Subcutaneous abdominal adipose tissue (tissue), 5 donors: Measurements from ENCODE around the gene MSI2.

Experiments used
- H3K27ac ChIP-seq: one replicate; pipeline ENCODE4 v1.7.0; 2013; ENCODE audit warnings: low read depth, mild to moderate bottlenecking, inconsistent platforms, low read length, moderate library complexity
- H3K27me3 ChIP-seq, 5 donors: one replicate each; pipeline ENCODE4 v1.7.0; 2013; ENCODE audit warnings: low read length in 5 of 5, inconsistent platforms in 1 of 5; ENCODE audit not compliant: control insufficient read depth in 5 of 5, insufficient read depth in 4 of 5
- H3K36me3 ChIP-seq, 5 donors: one replicate each; pipeline ENCODE4 v1.7.0; 2013; ENCODE audit warnings: low read length in 5 of 5; ENCODE audit not compliant: control insufficient read depth in 5 of 5, insufficient read depth in 5 of 5
- H3K4me1 ChIP-seq, 5 donors: one replicate each; pipeline ENCODE4 v1.7.0; 2013; ENCODE audit warnings: low read length in 5 of 5, mild to moderate bottlenecking in 3 of 5, moderate library complexity in 1 of 5; ENCODE audit not compliant: control insufficient read depth in 5 of 5, insufficient read depth in 5 of 5
- H3K4me3 ChIP-seq, 5 donors: one replicate each; pipeline ENCODE4 v1.7.0; 2013; ENCODE audit warnings: low read length in 5 of 5, low read depth in 1 of 5
- H3K9ac ChIP-seq, 5 donors: one replicate each; pipeline ENCODE4 v1.7.0; 2013; ENCODE audit warnings: low read length in 5 of 5, mild to moderate bottlenecking in 4 of 5, moderate library complexity in 3 of 5
- H3K9me3 ChIP-seq, 5 donors: one replicate each; pipeline ENCODE4 v1.7.0; 2013; ENCODE audit warnings: low read length in 5 of 5; ENCODE audit not compliant: control insufficient read depth in 5 of 5
- donor health status: healthy.
- donor health status: healthy.
- donor health status: healthy.
- donor health status: healthy.
- donor health status: healthy.

Gene MSI2

GRCh38 chr17:57648720-57649119 is 392.4 kb downstream of the MSI2 start:
- no peak overlapping the region for H3K27ac ChIP-seq
- no peak overlapping the region for H3K9ac ChIP-seq
- no peaks in the 10 kb centered on the region for H3K4me1 ChIP-seq
- H3K27me3 ChIP-seq = no peaks in the 10 kb centered on the region
- no peak overlapping the region for H3K4me3 ChIP-seq
- H3K36me3 ChIP-seq = no peaks in the 10 kb centered on the region
- H3K9me3 ChIP-seq = no peaks in the 10 kb centered on the region

DNA sequence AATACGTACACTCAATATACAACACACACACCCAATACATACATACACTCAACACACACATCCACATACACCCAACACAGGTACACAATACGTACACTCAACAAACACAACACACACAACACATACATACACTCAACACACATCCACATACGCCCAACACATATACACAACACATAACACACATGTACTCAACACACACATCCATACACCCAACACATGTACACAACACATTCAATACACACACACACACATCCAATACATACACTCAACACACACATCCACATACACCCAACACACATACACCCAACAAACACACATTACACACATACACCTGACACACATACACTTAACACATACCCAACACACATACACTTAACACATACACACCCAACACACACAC is 392.9 kb downstream of the MSI2 start:
- Histone ChIP-seq H3K36me3 (no peaks in the 10 kb centered on the region), H3K27me3 (no peaks in the 10 kb centered on the region), H3K4me1 (no peaks in the 10 kb centered on the region), H3K27ac (no peak overlapping the region), H3K9ac (no peak overlapping the region), H3K9me3 (no peaks in the 10 kb centered on the region), H3K4me3 (no peak overlapping the region)

- H3K36me3 ChIP-seq = no peaks in the 10 kb centered on the region
- H3K4me1 ChIP-seq = no peaks in the 10 kb centered on the region
- H3K9ac ChIP-seq = no peak overlapping the region
- no peaks in the 10 kb centered on the region for H3K9me3 ChIP-seq
- H3K27me3 ChIP-seq = no peaks in the 10 kb centered on the region
- H3K4me3 ChIP-seq = no peak overlapping the region
- H3K27ac ChIP-seq = no peak overlapping the region
Observed at GRCh38 chr17:57649731-57650484, 393.6 kb downstream of the MSI2 start.

- Histone ChIP-seq H3K27me3 (no peaks in the 10 kb centered on the region), H3K9me3 (no peaks in the 10 kb centered on the region), H3K4me3 (no peak overlapping the region), H3K27ac (no peak overlapping the region), H3K36me3 (no peaks in the 10 kb centered on the region), H3K4me1 (no peaks in the 10 kb centered on the region), H3K9ac (no peak overlapping the region)
Observed at GRCh38 chr17:57650548-57650947, 394.2 kb downstream of the MSI2 start.

GRCh38 chr17:57651451-57651850 is 395.1 kb downstream of the MSI2 start:
- peaks cover 0 to 2% (median 0%) of the 10 kb centered on the region in 5 donors for H3K36me3 ChIP-seq
- no peak overlapping the region for H3K9ac ChIP-seq
- no peaks in the 10 kb centered on the region for H3K27me3 ChIP-seq
- H3K4me3 ChIP-seq = no peak overlapping the region
- no peak overlapping the region for H3K27ac ChIP-seq
- H3K4me1 ChIP-seq = no peaks in the 10 kb centered on the region
- no peaks in the 10 kb centered on the region for H3K9me3 ChIP-seq

GRCh38 chr17:57651996-57652395 is 395.7 kb downstream of the MSI2 start:
- Histone ChIP-seq H3K36me3 (peaks cover 0 to 4% (median 0%) of the 10 kb centered on the region in 5 donors), H3K27ac (no peak overlapping the region)

GRCh38 chr17:57652811-57653210 is 396.5 kb downstream of the MSI2 start:
- H3K36me3 ChIP-seq = peaks cover 0 to 4% (median 0%) of the 10 kb centered on the region in 5 donors

More at GRCh38 chr17:57651996-57652395, 395.7 kb downstream of the MSI2 start:
- H3K4me1 ChIP-seq = no peaks in the 10 kb centered on the region
- H3K9ac ChIP-seq = no peak overlapping the region
- no peaks in the 10 kb centered on the region for H3K9me3 ChIP-seq
- no peaks in the 10 kb centered on the region for H3K27me3 ChIP-seq
- no peak overlapping the region for H3K4me3 ChIP-seq

DNA sequence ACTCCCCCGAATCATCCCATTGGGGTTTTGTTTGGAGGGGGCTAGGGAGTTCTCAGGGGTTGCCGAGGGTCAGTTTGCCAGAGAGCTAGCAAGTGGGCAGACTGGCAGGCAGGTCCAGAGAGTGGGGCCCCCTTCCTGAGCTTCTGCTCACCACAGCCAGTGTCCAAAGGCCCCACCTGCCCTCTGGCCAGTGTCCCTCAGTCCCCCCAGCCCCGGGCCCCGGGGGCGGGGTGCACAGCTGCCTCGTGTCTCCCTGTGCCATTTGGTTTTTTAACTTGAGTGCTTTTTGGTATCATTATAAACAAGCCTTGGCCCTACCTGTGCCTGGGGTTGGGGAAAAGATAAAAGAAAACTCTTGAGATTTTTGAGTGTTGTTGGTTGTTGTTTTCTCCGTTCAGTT is 397.0 kb downstream of the MSI2 start:
- no peaks in the 10 kb centered on the region for H3K9me3 ChIP-seq
- H3K36me3 ChIP-seq = peaks cover 0 to 4% (median 0%) of the 10 kb centered on the region in 5 donors
- no peak overlapping the region for H3K4me3 ChIP-seq
- H3K27ac ChIP-seq = no peak overlapping the region
- no peak overlapping the region for H3K9ac ChIP-seq
- H3K4me1 ChIP-seq = no peaks in the 10 kb centered on the region
- no peaks in the 10 kb centered on the region for H3K27me3 ChIP-seq

More at GRCh38 chr17:57652811-57653210, 396.5 kb downstream of the MSI2 start:
- Histone ChIP-seq H3K9me3 (no peaks in the 10 kb centered on the region), H3K9ac (no peak overlapping the region), H3K27me3 (no peaks in the 10 kb centered on the region), H3K4me3 (no peak overlapping the region), H3K4me1 (no peaks in the 10 kb centered on the region), H3K27ac (no peak overlapping the region)

- no peaks in the 10 kb centered on the region for H3K27me3 ChIP-seq
- H3K9ac ChIP-seq = no peak overlapping the region
- no peak overlapping the region for H3K27ac ChIP-seq
- no peaks in the 10 kb centered on the region for H3K9me3 ChIP-seq
- H3K4me3 ChIP-seq = no peak overlapping the region
- H3K4me1 ChIP-seq = no peaks in the 10 kb centered on the region
- H3K36me3 ChIP-seq = peaks cover 0 to 4% (median 0%) of the 10 kb centered on the region in 5 donors
Observed at GRCh38 chr17:57654040-57654775, 397.9 kb downstream of the MSI2 start.

DNA sequence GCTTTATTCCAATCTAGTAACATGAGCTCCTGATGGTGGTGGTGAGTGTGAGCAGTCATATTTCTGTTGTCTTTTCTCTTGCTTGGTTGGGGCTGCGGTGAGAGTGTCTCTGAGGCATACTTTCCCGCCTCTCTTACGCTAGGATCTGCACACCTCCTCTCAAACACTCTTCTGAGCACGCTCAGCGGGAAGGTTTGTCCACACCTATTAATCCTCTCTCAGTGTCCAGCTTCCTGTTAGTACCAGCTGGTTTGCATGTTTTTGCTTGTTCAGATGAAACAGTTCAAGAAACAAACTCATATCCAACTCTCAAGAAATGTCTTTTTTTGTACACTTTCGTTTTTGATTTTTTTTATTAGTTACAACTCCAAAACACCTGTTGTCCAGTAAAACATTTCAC is 399.2 kb downstream of the MSI2 start:
- H3K27ac ChIP-seq = no peak overlapping the region
- no peaks in the 10 kb centered on the region for H3K4me1 ChIP-seq
- no peak overlapping the region for H3K4me3 ChIP-seq
- no peaks in the 10 kb centered on the region for H3K27me3 ChIP-seq
- peaks cover 0 to 4% (median 0%) of the 10 kb centered on the region in 5 donors for H3K36me3 ChIP-seq
- no peaks in the 10 kb centered on the region for H3K9me3 ChIP-seq
- H3K9ac ChIP-seq = no peak overlapping the region
